Large intestine (tissue), 3 donors: ENCODE data around the gene GAL3ST1. TPM values are rescaled to one million over a fixed set of nuclear protein-coding genes. Genes with fewer than 3 reads are reported as not detected.
"Not testable (repeated sequence)": the region's sequence is repeated elsewhere in the genome, so short reads cannot be mapped to it uniquely, and the experiment has no call there.

ENCODE experiments used
- DNase-seq, 2 donors: peaks; one replicate each; pipeline versions ENCODE4 v3.0.0 to v3.0.0-alpha.2; 2013
- H3K27ac ChIP-seq: one replicate; pipeline ENCODE4 v1.5.1; 2013; ENCODE audit warnings: low read length
- H3K27me3 ChIP-seq: 2 replicates; pipeline ENCODE4 v1.6.1; 2013; ENCODE audit warnings: low read length; ENCODE audit not compliant: control insufficient read depth, insufficient read depth
- H3K36me3 ChIP-seq: 2 replicates; pipeline ENCODE4 v1.6.1; 2013; ENCODE audit warnings: low read length; ENCODE audit not compliant: control insufficient read depth, insufficient read depth
- H3K4me1 ChIP-seq: one replicate; pipeline ENCODE4 v1.6.1; 2013; ENCODE audit warnings: low read length; ENCODE audit not compliant: control insufficient read depth, insufficient read depth
- H3K4me3 ChIP-seq: one replicate; pipeline ENCODE4 v1.5.1; 2013; ENCODE audit warnings: low read length
- H3K9me3 ChIP-seq: one replicate; pipeline ENCODE4 v1.6.1; 2013; ENCODE audit warnings: mild to moderate bottlenecking, low read depth, low read length, moderate library complexity; ENCODE audit not compliant: control insufficient read depth
- WGBS: methylation state at CpG from one replicate; pipeline ENCODE4 v1.1.5; 2013; ENCODE audit warnings: low lambda C conversion rate; ENCODE audit not compliant: insufficient coverage; 5-methylcytosine and 5-hydroxymethylcytosine counted together
- polyA plus RNA-seq: library from polyadenylated mRNA; unstranded; fragments of 120-200 nt; gene quantifications from one replicate; pipeline ENCODE4 v1.2.1, GENCODE V29; 2013

Gene GAL3ST1
- polyA plus RNA-seq, 1 donor = 19.5 TPM

DNA sequence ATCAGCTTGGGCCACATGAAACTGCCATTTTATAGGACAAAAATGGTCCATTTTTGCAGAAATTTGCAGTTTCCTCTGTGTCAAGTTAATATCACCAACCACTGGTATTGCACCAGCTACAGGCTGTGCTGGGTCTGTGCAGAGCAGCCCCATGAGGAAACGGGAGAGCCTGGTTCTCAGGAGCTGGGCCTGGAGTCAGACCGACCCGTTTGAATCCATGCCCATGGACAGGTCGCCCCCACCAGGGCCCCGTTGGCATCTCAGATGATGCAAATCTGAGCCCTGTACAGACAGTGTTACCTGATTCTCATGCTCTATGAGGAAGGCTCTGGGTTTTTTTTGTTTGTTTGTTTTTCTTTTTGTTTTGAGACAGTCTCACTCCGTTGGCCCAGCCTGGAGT lies 18.1 kb downstream of the GAL3ST1 start:
- WGBS = 83% methylated on average over 1 of the region's 6 CpGs
- peaks cover 23% of the 10 kb centered on the region for H3K36me3 ChIP-seq
- H3K4me1 ChIP-seq = peaks cover 20% of the 10 kb centered on the region
- no peaks in the 10 kb centered on the region for H3K27me3 ChIP-seq
- H3K27ac ChIP-seq = no peak overlapping the region
- DNase-seq = no peak
- H3K9me3 ChIP-seq = peaks cover 14% of the 10 kb centered on the region
- H3K4me3 ChIP-seq = no peak overlapping the region

DNA sequence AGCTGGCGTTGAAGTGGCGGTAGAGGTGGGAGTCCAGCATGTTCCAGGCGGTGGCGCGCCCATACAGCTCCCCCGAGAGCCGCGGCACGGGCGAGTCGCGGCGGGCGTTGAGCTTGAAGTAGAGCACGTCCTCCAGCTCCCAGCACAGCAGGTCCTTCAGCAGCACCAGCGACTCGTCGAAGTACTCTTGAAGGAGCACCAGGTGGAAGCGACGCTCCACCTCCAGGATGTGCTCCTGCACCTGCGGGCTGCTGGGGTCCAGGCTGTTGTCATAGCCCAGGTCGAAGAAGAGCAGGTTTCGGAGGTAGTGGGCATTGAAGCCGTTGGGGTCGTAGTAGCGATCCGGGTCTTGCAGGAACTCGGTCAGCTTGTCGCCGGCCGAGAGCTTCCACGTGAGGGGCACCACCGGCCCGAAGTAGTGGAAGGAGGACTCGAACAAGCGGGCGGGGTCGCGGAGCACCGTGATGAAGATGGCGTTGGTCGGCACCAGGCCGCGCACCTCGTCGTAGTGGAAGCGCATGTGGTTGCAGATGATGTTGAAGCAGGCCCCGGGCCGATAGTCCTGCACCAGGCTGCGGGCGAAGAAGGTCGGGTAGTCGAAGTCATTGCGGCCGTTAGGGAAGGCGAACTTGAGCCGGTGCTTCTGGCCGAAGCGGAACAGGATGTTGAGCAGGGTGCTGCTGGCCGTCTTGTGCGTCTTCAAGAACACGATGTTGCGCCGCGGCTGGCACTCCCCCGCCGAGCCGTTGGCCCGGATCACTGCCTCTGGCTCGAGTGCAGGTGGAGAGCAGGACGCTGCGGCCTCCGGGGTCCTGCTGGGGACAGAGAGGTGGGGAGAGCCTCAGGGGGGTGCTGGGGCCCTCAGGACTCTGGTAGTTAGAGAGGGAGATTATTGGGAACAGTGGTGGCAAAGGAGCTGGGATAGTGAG lies 18.9 kb downstream of the GAL3ST1 start:
- WGBS = 100% methylated on average over 8 of the region's 73 CpGs
- no peak for DNase-seq
- H3K36me3 ChIP-seq = peaks cover 23% of the 10 kb centered on the region

DNA sequence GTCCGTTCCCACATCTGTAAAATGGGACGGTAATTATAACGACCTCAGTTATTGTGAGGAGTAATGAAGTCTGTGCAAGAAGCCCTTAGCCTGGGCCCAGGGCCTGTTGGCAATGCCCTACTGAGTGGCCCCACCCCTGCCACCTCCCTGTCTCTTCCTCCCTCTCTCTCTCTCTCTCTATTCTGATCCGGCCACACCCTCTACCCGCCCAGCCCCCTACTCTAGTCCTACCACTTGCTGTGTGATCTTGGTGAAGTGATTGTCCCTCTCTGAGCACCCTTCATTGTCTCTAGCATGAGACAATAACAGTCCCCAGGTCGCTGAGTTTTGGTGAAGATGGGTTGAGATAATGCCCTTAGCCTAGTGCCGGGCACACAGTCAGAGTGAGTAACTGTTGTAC lies 20.5 kb downstream of the GAL3ST1 start:
- Histone ChIP-seq H3K4me3 (no peak overlapping the region), H3K27me3 (no peaks in the 10 kb centered on the region), H3K4me1 (no peaks in the 10 kb centered on the region), H3K27ac (no peak overlapping the region), H3K36me3 (peaks cover 23% of the 10 kb centered on the region), H3K9me3 (peaks cover 14% of the 10 kb centered on the region)
- no CpG with 5 or more reads among the region's 7 CpGs for WGBS
- no peak for DNase-seq

More for the DNA sequence above, 18.9 kb downstream of the GAL3ST1 start:
- H3K27me3 ChIP-seq = no peaks in the 10 kb centered on the region
- peaks cover 14% of the 10 kb centered on the region for H3K9me3 ChIP-seq
- H3K4me3 ChIP-seq = no peak overlapping the region
- H3K4me1 ChIP-seq = peaks cover 13% of the 10 kb centered on the region
- no peak overlapping the region for H3K27ac ChIP-seq

DNA sequence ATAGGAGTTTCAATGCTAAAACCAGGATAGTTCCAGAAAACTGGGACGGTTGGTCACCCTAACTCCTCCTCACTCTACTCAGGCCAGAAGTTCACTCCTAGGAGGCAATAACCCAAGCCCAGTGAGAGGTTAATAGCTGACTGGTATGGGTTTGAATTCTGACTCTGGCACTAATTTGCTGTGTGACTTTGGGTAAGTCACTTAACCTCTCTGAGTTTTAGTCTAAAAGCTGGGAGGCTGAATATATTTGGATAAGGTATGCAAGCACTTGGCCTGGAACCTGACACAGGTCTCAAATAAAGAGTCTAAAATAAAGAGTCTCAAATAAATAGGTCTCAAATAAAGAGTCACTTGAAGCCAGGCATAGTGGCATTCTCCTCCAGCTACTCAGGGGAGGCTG lies 21.7 kb downstream of the GAL3ST1 start:
- DNase-seq = no peak
- Histone ChIP-seq H3K9me3 (peaks cover 14% of the 10 kb centered on the region), H3K4me1 (no peaks in the 10 kb centered on the region), H3K36me3 (peaks cover 23% of the 10 kb centered on the region), H3K27me3 (no peaks in the 10 kb centered on the region), H3K4me3 (no peak overlapping the region), H3K27ac (no peak overlapping the region)
- no CpG with 5 or more reads among the region's 1 CpG for WGBS

DNA sequence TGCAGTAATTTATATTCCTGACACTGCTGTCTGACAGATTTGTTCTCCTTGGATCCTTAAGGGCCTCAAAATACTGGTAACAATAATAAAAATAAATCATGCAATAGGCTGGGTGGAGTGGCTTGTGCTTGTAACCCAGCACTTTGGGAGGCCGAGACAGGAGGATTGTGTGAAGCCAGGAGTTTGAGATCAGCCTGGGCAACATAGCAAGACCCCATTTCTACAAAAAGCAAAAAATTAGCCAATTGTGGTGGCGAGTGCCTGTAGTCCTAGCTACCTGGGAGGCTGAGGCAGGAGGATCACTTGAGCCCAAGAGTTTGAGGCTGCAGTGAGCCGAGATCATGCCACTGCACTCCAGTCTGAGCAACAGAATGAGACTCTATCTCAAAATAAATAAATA lies 22.7 kb downstream of the GAL3ST1 start:
- DNase-seq, H3K27ac ChIP-seq, H3K4me1 ChIP-seq, H3K27me3 ChIP-seq, H3K4me3 ChIP-seq: not testable (repeated sequence)
- whole genome bisulfite sequencing = no CpG with 5 or more reads among the region's 3 CpGs
- H3K9me3 ChIP-seq = peaks cover 14% of the 10 kb centered on the region
- H3K36me3 ChIP-seq = peaks cover 17% of the 10 kb centered on the region

DNA sequence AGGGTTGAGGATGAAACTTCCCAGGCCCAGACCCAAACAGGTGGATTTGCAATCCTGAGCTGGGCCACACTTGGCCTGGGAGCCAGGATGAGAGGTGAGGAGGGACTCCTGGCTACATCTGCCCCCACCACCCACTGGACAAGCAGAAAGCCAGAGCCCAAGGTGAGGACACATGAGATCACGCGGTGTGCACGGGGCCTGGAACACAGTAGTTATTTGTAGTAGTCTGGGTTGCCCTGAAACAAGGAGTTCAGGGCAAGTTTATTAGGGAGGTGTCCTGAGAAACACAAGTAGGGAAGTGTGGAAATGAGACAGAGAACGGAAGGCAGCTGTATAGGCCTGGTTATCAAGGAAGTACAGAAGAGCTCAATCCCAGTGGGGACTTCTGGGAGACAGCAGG lies 27.3 kb downstream of the GAL3ST1 start:
- Histone ChIP-seq H3K27me3 (peaks cover 12% of the 10 kb centered on the region), H3K9me3 (no peaks in the 10 kb centered on the region), H3K4me3 (no peak overlapping the region), H3K36me3 (no peaks in the 10 kb centered on the region), H3K4me1 (peaks cover 5% of the 10 kb centered on the region), H3K27ac (no peak overlapping the region)
- no peak for DNase-seq
- no CpG with 5 or more reads among the region's 4 CpGs for WGBS

DNA sequence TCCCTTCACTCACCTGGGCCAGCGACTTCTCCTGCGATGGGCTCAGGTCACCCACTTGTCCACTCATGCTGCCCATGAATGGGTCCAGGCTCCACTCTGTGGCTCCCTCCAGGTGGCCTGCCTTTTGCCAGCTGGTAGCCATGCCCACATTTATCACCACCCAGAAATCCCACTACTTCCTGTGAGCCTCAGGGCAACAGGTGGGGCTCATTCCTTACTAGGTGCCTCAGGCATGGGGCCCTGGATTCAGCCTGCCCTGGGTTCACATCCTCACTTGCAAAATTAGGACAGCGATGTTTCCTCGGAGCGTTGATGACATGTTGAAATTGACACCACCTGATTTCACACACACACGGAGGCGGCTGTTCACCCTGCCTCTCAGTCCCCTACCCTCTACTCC lies 27.8 kb downstream of the GAL3ST1 start, which contains the start of gene SEC14L6:
SEC14L6 (minus strand) TSS at position 126 of the 400 bp plus-strand sequence; CDS start at position 67, 59 bp downstream.
- no peaks in the 10 kb centered on the region for H3K36me3 ChIP-seq
- peaks cover 8% of the 10 kb centered on the region for H3K4me1 ChIP-seq
- no peak within 1 kb of the TSS for H3K27ac ChIP-seq
- no peak within 1 kb of the TSS for H3K4me3 ChIP-seq
- H3K9me3 ChIP-seq = no peaks in the 10 kb centered on the region
- DNase-seq = no peak
- peaks cover 18% of the 10 kb centered on the region for H3K27me3 ChIP-seq
- WGBS = no CpG with 5 or more reads among the region's 7 CpGs

DNA sequence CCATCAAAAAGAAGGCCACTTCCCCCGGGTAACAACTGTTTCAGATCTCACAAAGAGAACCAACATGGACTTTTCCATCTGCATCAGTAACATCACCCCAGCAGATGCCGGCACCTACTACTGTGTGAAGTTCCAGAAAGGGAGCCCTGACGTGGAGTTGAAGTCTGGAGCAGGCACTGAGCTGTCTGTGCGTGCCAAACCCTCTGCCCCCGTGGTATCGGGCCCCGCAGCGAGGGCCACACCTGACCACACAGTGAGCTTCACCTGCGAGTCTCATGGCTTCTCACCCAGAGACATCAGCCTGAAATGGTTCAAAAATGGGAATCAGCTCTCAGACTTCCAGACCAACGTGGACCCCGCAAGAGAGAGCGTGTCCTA lies 31.7 kb downstream of the GAL3ST1 start:
- Histone ChIP-seq H3K27ac (no peak overlapping the region), H3K27me3 (peaks cover 22% of the 10 kb centered on the region), H3K4me1 (peaks cover 8% of the 10 kb centered on the region), H3K9me3 (no peaks in the 10 kb centered on the region), H3K4me3 (no peak overlapping the region), H3K36me3 (no peaks in the 10 kb centered on the region)
- no peak for DNase-seq
- no CpG with 5 or more reads among the region's 12 CpGs for WGBS

DNA sequence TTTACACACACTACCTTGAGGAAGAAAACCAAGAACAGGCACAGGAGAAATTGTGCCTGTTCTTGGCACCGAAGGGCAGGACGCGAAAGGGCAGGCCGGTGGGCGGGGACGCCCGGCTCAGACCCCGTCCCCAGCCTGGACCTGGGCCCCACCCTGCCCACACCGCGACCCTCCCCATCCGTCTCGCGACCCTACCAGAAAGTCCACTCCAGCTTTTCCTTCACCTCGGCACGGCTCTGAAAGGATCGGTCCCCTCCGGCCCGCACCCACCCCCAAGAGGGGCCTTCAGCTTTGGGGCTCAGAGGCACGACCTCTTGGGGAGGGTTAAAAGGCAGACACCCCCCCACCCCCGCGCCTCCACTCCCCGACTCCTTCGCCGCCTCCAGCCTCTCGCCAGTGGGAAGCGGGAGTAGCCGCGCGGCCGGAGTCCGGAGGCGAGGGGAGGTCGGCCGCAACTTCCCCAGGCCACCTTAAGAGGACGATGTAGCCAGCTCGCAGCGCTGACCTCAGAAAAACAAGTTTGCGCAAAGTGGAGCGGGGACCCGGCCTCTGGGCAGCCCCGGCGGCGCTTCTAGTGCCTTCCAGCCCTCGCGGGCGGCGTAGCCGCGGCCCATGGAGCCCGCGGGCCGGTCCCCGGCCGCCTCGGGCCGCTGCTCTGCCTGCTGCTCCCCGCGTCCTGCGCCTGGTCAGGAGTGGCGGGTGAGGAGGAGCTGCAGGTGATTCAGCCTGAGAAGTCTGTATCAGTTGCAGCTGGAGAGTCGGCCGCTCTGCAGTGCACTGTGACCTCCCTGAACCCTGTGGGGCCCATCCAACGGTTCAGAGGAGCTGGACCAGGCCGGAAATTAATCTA lies 32.3 kb downstream of the GAL3ST1 start:
- peaks cover 8% of the 10 kb centered on the region for H3K4me1 ChIP-seq
- no peak overlapping the region for H3K27ac ChIP-seq

DNA sequence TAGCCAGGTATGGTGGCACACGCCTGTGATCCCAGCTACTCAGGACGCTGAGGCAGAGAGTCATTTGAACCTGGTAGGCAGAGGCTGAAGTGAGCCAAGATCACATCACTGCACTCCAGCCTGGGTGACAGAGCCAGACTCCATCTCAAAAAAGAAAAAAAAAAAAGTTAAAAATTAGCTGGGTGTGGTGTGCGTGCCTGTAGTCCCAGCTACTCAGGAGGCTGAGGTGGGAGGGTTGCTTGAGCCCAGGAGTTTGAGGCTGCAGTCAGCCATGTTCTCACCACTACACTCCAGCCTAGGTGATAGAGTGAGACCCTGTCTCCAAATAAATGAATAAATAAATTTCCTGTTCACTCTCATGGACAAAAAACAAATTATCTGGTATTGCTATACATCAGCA lies 33.0 kb downstream of the GAL3ST1 start:
- not testable (repeated sequence) for H3K9me3 ChIP-seq, DNase-seq, H3K4me1 ChIP-seq, H3K27ac ChIP-seq, H3K4me3 ChIP-seq, H3K36me3 ChIP-seq
- no CpG with 5 or more reads among the region's 3 CpGs for WGBS
- peaks cover 22% of the 10 kb centered on the region for H3K27me3 ChIP-seq

More for the DNA sequence above, 32.3 kb downstream of the GAL3ST1 start:
- no peaks in the 10 kb centered on the region for H3K36me3 ChIP-seq
- peak; percentile 18 to 49 for DNase-seq
- H3K4me3 ChIP-seq = peak overlapping the region; percentile 39
- H3K9me3 ChIP-seq = no peaks in the 10 kb centered on the region
- peaks cover 22% of the 10 kb centered on the region for H3K27me3 ChIP-seq
- no CpG with 5 or more reads among the region's 64 CpGs for WGBS
